Measurements from ENCODE around the gene DYNC1I1.

- TF ChIP-seq KDM1A (CRISPR knock-in tag; IDR thresholded peaks at IDR 0.05) = no peak
- TF ChIP-seq, protein P1, sequence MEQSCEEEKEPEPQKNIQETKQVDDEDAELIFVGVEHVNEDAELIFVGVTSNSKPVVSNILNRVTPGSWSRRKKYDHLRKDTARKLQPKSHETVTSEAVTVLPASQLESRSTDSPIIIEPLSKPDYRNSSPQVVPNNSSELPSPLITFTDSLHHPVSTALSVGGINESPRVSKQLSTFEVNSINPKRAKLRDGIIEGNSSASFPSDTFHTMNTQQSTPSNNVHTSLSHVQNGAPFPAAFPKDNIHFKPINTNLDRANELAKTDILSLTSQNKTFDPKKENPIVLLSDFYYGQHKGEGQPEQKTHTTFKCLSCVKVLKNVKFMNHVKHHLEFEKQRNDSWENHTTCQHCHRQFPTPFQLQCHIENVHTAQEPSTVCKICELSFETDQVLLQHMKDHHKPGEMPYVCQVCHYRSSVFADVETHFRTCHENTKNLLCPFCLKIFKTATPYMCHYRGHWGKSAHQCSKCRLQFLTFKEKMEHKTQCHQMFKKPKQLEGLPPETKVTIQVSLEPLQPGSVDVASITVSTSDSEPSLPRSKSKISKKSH (CRISPR knock-in tag; IDR thresholded peaks at IDR 0.05; ENCODE audit: borderline replicate concordance) = no peak
- no peak for TF ChIP-seq ZNF253 (CRISPR knock-in tag; IDR thresholded peaks at IDR 0.05; ENCODE audit: borderline replicate concordance)
- TF ChIP-seq, protein P2, sequence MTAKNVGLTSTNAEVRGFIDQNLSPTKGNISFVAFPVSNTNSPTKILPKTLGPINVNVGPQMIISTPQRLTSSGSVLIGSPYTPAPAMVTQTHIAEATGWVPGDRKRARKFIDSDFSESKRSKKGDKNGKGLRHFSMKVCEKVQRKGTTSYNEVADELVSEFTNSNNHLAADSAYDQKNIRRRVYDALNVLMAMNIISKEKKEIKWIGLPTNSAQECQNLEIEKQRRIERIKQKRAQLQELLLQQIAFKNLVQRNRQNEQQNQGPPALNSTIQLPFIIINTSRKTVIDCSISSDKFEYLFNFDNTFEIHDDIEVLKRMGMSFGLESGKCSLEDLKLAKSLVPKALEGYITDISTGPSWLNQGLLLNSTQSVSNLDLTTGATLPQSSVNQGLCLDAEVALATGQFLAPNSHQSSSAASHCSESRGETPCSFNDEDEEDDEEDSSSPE (CRISPR knock-in tag; IDR thresholded peaks at IDR 0.05) = no peak
- TF ChIP-seq, protein P3, sequence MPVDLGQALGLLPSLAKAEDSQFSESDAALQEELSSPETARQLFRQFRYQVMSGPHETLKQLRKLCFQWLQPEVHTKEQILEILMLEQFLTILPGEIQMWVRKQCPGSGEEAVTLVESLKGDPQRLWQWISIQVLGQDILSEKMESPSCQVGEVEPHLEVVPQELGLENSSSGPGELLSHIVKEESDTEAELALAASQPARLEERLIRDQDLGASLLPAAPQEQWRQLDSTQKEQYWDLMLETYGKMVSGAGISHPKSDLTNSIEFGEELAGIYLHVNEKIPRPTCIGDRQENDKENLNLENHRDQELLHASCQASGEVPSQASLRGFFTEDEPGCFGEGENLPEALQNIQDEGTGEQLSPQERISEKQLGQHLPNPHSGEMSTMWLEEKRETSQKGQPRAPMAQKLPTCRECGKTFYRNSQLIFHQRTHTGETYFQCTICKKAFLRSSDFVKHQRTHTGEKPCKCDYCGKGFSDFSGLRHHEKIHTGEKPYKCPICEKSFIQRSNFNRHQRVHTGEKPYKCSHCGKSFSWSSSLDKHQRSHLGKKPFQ (CRISPR knock-in tag; IDR thresholded peaks at IDR 0.05; ENCODE audit: insufficient replicate concordance) = no peak
- TF ChIP-seq POLR2A (IDR thresholded peaks at IDR 0.05; ENCODE audit: insufficient read depth in 1 of 2, low read depth in 2 of 2, low read length in 2 of 2) = no peak
- TF ChIP-seq ZNF274 (CRISPR knock-in tag; IDR thresholded peaks at IDR 0.05) = no peak
- TF ChIP-seq SMAD9 (CRISPR knock-in tag; IDR thresholded peaks at IDR 0.05) = no peak
- no peak for TF ChIP-seq ZNF609 (CRISPR knock-in tag; IDR thresholded peaks at IDR 0.05; ENCODE audit: borderline replicate concordance)
- no peak for TF ChIP-seq EZH2 (conservative IDR thresholded peaks at IDR 0.05; ENCODE audit: low read depth, low read length)
- no peak for TF ChIP-seq ZNF318 (CRISPR knock-in tag; IDR thresholded peaks at IDR 0.05)
- no peak for TF ChIP-seq ZBTB2 (CRISPR knock-in tag; IDR thresholded peaks at IDR 0.05; ENCODE audit: low read depth)
These were observed 221.0 kb downstream of the DYNC1I1 start for GRCh38 chr7:95993380-95993779.

All from HepG2 (cell line).